GM18861 (cell line): ENCODE results near the gene MTREX.

Source experiments
- ATAC-seq: cut with Tn5 transposase; IDR thresholded peaks from one replicate; pipeline ENCODE4 v1.9.1; 2021; ENCODE audit not compliant: unreplicated experiment

Gene MTREX

GRCh38 chr5:55469839-55470238 is 162.1 kb downstream of the MTREX start:
- no peak for ATAC-seq

GRCh38 chr5:55470282-55470681 is 162.5 kb downstream of the MTREX start:
- no peak for ATAC-seq

- ATAC-seq = no peak
Measured at GRCh38 chr5:55471468-55471867, 163.7 kb downstream of the MTREX start.

- ATAC-seq = no peak
Measured at GRCh38 chr5:55472642-55473041, 164.9 kb downstream of the MTREX start.
